ENCODE measurements around the gene ZBTB8B. TPM values are rescaled to one million over a fixed set of nuclear protein-coding genes. Genes with fewer than 3 reads are reported as not detected.

Gene ZBTB8B
- total RNA-seq, 1 experiment from 2014 or later, result 0.22 TPM

DNA sequence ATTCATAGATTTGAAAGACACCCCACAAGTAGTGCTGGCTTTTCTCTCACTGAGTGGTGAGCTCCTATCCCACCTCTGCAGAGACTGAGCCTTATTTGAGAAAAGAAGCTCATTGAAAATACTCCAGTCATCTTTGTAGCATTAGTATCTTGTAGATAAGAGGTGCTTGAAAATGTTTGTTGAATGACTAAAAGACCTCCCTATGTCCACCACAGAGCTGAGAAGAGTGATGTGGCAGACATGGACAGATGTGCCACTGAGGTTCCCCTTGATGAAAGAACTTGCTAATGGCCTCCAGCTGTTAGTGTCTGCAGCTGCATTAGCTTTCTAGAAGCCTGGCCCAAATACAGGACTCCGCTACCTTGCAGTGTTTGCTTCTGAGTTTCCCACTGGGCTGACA, 45.1 kb downstream of the ZBTB8B start:
- Histone ChIP-seq H3K9ac (ENCODE audit: low read length) (no peak overlapping the region), H4K20me1 (ENCODE audit: low read length) (no peaks in the 10 kb centered on the region), H3K4me1 (ENCODE audit: insufficient read depth, low read length) (no peaks in the 10 kb centered on the region), H3K36me3 (ENCODE audit: low read depth, low read length) (no peaks in the 10 kb centered on the region), H3F3A (ENCODE audit: low read length, unreplicated experiment) (no peaks in the 10 kb centered on the region), H3K4me3 (ENCODE audit: low read length) (no peak overlapping the region), H2AFZ (ENCODE audit: low read length) (no peak overlapping the region), H3K9me2 (replicated peaks; ENCODE audit: low read length) (no peaks in the 10 kb centered on the region), H3K4me2 (ENCODE audit: low read length) (no peak overlapping the region), H3K27ac (ENCODE audit: low read length) (no peak overlapping the region), H3K27me3 (ENCODE audit: low read length) (no peaks in the 10 kb centered on the region), H3K79me2 (ENCODE audit: low read length) (no peaks in the 10 kb centered on the region), H3K9me3 (ENCODE audit: low read length) (no peaks in the 10 kb centered on the region)
- TF ChIP-seq EZH2phosphoT487 (IDR thresholded peaks at IDR 0.05; ENCODE audit: borderline replicate concordance, low read length), result no peak
- TF ChIP-seq, protein P1, sequence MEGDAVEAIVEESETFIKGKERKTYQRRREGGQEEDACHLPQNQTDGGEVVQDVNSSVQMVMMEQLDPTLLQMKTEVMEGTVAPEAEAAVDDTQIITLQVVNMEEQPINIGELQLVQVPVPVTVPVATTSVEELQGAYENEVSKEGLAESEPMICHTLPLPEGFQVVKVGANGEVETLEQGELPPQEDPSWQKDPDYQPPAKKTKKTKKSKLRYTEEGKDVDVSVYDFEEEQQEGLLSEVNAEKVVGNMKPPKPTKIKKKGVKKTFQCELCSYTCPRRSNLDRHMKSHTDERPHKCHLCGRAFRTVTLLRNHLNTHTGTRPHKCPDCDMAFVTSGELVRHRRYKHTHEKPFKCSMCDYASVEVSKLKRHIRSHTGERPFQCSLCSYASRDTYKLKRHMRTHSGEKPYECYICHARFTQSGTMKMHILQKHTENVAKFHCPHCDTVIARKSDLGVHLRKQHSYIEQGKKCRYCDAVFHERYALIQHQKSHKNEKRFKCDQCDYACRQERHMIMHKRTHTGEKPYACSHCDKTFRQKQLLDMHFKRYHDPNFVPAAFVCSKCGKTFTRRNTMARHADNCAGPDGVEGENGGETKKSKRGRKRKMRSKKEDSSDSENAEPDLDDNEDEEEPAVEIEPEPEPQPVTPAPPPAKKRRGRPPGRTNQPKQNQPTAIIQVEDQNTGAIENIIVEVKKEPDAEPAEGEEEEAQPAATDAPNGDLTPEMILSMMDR (conservative IDR thresholded peaks at IDR 0.05; ENCODE audit: low read depth, low read length), result no peak
- no peak for TF ChIP-seq EZH2 (IDR thresholded peaks at IDR 0.05; ENCODE audit: low read length, unreplicated experiment)
- no peak for DNase-seq
- POLR2A ChIA-PET (ENCODE audit: unreplicated experiment), result no interaction called here
- ATAC-seq, result no peak
- CTCF ChIA-PET, result no interaction called here
- BruUV-seq (replicated peaks), result no TSS peak
- intact Hi-C loops (cut with micrococcal nuclease), result no loop called here

Other genes with a start within 250 kb of the ZBTB8B start
- 4.2 and 7.7 TPM in 2 replicates for gene TMEM234, start 242.7 kb upstream of the ZBTB8B start, total RNA-seq (2014; rRNA removed)
- gene EIF3I, start 242.7 kb upstream of the ZBTB8B start, total RNA-seq (2014; rRNA removed), result 413 and 442 TPM in 2 replicates
- 1.3 and 1.6 TPM in 2 replicates for gene FAM167B, start 217.8 kb upstream of the ZBTB8B start, total RNA-seq (2014; rRNA removed)
- gene LCK, start 213.8 kb upstream of the ZBTB8B start, total RNA-seq (2014; rRNA removed), result 3.6 and 4.3 TPM in 2 replicates
- 182 and 184 TPM in 2 replicates for gene HDAC1, start 173.0 kb upstream of the ZBTB8B start, total RNA-seq (2014; rRNA removed)
- gene MARCKSL1, start 128.8 kb upstream of the ZBTB8B start, total RNA-seq (2014; rRNA removed), result 159 and 176 TPM in 2 replicates
- gene FAM229A, start 102.6 kb upstream of the ZBTB8B start, total RNA-seq (2014; rRNA removed), result 3.0 and 3.7 TPM in 2 replicates
- not detected in 2 replicates for gene TSSK3, start 102.5 kb upstream of the ZBTB8B start, total RNA-seq (2014; rRNA removed)
- gene BSDC1, start 70.6 kb upstream of the ZBTB8B start, total RNA-seq (2014; rRNA removed), result 59.8 and 68.5 TPM in 2 replicates
- 1.7 and 3.5 TPM in 2 replicates for gene ZBTB8A, start 74.4 kb downstream of the ZBTB8B start, total RNA-seq (2014; rRNA removed)
- gene ZBTB8OS, start 185.5 kb downstream of the ZBTB8B start, total RNA-seq (2014; rRNA removed), result 85.2 and 86.7 TPM in 2 replicates
- 161 and 201 TPM in 2 replicates for gene RBBP4, start 186.1 kb downstream of the ZBTB8B start, total RNA-seq (2014; rRNA removed)
- 6.6 and 10.0 TPM in 2 replicates for gene SYNC, start 237.7 kb downstream of the ZBTB8B start, total RNA-seq (2014; rRNA removed)